TTC549 (cell line): Measurements from ENCODE around the gene CSNK2A1.
"Not testable (repeated sequence)": the region's sequence is repeated elsewhere in the genome, so short reads cannot be mapped to it uniquely, and the experiment has no call there.

Experiments used
- FAIRE-seq: peaks from 2 replicates; lab custom pipeline; 2012; peaks lifted over from hg19 to GRCh38; lab: Jason Lieb, UNC

The CSNK2A1 gene

DNA sequence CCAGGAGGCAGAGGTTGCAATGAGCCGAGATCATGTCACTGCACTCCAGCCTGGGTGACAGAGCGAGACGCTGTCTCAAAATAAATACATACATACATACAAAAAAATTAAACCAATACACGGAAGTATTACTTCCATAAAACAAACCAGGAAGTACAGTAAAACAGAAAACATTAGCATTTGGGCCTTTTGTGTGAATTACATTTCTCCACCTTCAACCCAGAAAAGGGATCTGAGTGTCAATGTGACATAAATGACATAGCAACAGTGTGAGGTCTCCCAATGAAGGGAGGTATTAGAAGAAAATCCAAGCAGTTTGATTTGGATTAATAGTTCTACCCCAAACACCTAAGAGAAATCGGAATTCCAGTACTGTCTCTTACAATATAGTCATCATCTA lies 10.1 kb downstream of the CSNK2A1 start:
- FAIRE-seq = no peak

DNA sequence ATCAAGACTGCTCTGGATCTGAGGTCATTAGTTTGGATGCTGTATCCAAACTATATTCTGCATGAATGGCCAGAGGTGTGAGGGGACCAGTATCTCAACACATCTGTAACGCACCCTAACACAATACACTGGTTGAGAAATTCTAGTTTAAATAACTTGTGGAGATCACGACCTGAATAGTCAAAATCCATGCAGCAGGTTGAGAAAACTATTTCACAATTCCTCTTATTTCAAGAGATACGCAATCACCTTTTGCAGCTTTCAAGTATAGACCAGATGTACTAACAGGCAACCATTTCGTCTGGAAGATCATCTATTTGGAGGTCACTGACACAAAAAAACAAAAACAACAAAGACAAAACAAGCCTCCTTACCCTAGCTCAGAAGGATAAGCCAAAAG lies 11.1 kb downstream of the CSNK2A1 start:
- no peak for FAIRE-seq

DNA sequence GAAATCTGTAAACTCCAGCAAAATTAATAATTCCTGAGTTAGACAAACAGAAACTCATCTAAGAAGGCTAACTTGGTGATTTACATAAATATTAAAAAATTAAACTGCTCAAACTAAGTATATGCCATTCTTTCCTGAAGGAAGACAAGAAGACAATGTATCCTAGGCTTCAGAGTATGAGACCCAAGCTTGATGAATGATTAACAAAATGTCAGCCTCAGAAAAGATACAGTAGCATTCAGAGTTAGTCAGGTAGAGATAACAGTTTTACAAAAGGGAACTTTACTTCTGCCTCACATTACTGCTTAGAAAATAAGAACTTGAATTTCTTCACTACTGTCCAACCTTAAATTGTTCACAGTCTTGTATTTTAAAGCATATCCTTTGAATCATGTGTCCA lies 12.0 kb downstream of the CSNK2A1 start:
- FAIRE-seq = no peak

DNA sequence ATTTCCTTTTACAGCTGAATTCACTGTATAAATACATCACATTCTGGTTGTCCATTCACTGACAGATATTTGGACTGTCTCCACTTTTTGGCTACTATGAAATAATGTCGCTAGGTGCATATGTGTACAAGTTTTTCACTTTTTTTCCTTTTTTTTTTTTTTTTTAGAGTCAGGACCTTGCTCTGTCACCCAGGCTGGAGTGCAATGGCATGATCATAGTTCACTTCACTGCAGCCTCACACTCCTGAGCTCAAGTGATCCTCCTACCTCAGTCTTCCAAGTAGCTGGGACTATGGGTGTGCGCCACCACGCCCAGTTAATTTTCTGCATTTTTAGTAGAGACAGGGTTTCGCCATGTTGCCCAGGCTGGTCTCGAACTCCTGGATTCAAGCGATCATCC lies 13.3 kb downstream of the CSNK2A1 start:
- no peak for FAIRE-seq

DNA sequence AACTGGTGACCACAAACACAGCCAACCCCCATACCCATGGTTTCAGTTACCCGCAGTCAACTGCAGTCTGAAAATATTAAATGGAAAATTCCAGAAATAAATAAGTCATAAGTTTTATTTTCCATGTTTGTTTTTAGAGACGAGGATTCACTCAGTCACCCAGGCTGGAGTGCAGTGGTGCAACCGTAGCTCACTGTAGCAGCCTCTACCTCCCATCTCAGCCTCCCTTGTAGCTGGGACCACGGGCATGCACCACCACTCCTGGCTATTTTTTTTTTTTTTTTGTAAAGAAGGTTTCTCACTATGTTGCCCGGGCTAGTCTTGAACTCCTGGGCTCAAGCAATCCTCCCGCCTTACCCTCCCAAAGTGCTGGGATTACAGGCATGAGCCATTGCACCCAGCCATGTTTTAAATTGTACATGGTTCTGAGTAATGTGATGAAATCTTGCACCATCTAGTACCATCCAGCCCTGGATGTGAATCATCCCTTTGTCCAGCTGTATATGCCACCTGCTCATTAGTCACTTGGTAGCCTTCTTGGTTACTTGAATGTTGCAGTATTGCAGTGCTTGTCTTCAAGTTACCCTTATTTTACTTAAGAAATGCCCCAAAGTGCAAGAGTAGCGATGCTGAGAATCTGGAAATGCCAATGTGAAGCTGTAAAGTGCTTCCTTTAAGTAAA lies 14.5 kb downstream of the CSNK2A1 start:
- no peak for FAIRE-seq

DNA sequence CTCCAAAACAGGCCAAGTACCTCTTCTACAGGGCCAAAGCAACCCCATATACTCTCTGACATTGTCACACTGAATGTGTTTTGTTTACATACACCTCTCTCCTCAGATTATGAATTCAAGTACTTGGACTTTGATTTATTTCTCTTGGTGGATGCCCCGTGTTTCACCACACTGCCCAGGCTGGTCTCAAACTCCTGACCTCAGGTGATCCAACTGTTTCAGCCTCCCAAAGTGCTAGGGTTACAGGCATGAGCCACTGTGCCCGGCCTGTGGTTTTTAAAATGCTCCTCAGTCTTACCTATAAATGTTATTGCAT lies 16.1 kb downstream of the CSNK2A1 start:
- FAIRE-seq = no peak

DNA sequence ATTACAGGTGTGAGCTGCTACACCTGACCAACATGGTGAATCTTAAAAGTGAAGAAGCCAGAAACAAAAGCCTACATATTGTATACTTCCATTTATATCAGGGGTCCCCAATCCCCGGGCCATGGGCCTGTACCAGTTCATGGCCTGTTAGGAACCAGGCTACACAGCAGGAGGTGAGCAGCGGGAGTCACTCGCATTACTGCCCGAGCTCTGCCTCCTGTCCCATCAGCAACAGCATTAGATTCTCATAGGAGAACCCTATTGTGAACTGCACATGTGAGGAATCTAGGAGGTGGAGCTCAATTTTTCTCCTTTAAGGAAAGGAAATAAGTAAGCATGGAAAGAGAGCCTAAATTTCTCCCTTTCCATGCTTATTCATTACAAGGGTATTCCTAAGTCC lies 21.7 kb downstream of the CSNK2A1 start:
- FAIRE-seq = no peak

DNA sequence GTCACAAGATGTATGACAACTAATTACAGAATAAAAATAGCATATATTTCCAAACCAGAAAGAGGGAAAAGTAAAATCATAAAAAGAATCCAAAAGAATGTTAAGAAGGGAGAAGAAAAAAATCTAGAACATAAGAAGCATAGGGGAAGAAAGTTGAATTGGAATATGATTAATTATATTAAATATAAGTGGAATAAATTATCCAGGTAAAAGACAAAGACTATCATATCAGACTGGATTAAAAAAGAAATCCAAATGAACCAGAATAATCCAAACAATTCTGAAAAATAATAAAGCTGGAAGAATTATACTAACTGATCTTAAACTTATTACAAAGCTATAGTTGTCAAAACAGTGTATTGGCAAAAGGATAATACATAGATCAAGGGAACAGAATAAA lies 23.6 kb downstream of the CSNK2A1 start:
- FAIRE-seq = peak; percentile 28

DNA sequence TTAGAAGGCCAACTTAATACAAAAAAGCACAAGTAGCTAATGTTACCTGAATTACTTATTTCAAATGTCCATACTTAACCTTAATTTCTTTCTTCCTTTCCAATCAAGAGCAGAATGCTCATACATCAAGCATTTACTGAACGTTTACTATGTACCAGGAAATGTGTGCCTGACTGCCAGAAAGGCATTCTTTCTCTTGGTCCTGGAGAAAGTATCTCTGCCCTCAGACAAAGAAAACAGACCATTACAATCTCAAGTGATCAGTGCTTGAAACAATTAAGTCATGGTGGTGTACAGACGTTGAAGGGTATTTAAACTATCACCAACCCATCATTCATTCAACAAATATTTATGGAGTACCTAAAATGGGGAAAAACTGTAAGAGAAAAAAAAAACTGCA lies 26.4 kb downstream of the CSNK2A1 start:
- no peak for FAIRE-seq

DNA sequence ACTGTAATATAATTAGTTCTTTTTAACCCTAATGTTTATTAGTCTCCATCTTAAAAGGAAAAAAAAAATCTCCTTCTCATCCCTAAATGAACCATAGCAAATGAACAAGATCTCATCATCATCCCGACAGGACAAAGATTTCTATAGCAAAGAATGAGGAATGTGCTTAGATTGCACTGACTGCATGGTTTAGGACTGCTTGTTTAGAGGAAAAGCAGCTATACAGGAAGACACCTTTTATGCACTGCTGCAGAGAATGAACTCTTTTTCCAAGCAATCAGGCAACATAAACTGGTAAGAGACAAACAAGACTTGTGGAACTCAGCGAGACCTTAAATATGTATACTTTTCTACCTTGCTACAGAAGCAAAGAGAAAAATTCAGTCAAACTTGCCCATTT lies 26.8 kb downstream of the CSNK2A1 start:
- FAIRE-seq = no peak

DNA sequence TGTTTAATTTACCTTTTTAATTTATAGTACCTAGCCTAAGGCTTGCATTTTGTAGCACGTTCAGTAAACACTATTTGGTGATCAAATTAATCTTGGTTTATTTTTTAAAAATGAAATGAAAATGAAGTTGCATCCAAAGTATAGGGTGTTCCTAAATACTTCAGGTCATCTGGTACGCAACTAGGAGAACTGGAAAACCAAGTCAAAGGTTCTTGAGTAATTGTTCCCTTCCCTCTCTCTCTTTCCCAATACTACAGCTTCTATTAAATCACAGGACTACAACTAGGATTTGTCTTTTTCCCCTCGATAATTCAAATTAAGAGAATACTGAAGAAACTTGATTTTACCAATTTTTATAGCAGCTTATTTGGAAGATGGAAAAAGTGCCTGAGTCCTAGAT lies 27.9 kb downstream of the CSNK2A1 start:
- FAIRE-seq = no peak

DNA sequence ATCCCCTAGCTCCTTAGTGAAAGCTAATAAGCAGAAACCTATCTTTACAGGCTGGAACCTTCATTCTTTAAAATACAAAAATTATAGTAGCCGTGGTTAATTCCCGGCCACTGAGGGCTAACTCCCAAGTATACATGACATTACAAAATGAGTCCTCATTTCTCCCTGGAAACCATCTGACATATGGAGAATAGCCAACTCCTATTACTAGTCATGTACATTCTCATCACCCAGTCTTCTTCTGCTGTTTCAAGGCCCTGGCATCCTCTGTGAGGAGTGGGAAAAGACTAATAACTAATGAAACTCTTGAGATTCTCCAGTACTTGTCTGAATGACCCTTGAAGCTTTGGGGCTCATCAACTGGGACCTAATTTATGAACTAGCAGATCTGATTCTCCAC lies 30.2 kb downstream of the CSNK2A1 start:
- FAIRE-seq = no peak

DNA sequence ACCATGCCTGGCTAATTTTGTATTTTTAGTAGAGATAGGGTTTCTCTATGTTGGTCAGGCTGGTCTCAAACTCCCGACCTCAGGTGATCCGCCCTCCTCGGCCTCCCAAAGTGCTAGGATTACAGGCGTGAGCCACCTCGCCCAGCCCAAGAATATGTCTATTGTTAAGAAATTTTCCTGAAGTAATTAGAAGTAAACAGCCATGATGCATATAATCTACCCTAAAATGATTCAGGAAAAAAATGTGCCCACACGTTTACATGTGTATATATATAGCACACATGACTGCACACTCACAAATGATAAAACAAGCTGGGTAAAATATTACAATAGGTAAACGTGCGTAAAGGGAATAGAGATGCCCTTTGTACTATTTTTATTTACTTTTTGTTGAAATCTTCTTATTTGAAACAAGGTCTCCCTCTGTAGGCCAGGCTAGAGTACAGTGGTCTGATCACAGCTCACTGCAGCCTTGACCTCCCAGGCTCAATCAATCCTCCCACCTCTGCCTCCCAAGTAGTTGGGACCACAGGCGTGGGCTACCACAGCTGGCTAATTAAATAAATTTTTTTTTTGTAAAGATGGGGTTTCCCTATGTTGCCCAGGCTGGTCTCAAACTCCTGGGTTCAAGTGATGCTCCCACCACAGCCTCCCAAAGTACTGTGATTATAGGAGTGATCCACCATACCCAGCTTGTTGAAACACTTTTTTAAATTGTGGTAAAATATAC lies 33.1 kb downstream of the CSNK2A1 start:
- not testable (repeated sequence) for FAIRE-seq

DNA sequence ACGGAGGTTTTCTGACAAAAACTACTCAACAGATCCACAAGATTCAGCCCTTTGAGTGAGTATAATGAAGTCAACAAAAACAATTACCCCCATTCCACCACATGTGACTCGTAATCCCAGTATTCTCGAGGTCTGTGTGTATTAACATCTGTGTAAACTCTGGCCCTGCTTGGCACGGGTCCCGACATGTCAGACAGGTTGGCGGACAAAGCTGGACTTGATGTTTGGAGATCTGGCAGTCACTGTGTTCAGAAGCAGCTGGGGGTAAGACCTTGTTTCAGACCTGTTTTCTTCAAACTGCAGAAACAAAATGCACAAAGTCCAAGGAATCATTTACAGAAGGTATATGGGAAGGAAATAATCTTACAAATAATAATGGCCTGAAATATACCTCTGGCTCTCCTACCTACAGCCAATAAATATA lies 35.2 kb downstream of the CSNK2A1 start:
- not testable (repeated sequence) for FAIRE-seq

DNA sequence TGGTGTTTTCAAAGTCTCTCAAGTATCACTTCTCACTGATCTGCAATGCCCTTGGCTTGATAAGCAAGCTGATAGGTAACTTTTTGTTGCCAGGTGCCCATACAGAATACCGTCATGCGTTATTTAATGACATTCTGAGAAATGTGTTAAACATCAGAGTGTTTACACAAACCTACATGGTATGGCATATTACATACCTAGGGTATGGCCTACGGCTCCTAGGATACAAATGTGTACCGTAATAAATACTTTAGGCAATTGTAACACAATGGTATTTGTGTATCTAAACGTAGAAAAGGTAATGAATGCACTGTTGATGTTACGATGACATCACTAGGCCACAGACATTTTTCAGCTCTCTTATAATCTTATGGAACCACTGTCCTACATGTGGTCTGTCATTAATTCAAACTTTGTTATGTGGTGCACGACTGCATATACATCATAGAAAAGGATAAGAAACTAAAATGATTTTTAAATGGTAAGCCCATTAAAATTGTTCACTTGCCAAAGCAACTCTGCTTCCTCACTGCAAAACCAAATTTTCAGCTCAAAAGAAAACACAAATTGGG lies 35.7 kb downstream of the CSNK2A1 start:
- no peak for FAIRE-seq

DNA sequence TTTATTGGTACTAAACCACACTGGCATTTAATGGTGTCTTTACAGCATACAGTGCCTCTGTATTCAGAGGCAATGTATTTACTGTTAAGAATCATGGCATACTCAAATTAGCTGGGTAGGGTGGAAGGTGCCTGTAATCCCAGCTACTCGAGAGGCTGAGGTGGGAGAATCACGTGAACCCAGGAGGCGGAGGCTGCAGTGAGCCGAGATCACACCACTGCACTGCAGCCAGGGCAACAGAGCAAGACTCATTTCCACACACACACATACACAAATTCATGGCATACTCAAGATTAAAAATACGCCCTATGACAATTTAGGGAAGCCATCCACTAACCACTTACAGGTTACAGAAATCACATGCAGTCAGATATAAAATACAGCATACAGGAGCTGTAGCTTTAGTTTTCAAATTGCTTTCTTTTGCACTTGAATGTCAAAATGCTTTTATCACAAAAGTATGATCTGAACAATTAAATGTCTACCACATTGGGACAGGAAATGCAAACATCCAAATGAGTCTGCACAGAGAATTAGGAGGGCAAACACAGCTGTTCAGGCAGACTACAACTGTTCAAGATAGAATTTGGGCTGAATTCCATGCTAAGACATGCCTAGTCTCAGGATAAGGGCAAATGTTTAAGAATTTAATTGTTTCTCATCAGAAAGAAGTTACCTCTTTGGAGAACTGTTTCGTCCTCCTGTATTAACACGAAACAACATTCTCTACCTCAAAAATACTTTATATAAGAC lies 36.4 kb downstream of the CSNK2A1 start:
- no peak for FAIRE-seq

DNA sequence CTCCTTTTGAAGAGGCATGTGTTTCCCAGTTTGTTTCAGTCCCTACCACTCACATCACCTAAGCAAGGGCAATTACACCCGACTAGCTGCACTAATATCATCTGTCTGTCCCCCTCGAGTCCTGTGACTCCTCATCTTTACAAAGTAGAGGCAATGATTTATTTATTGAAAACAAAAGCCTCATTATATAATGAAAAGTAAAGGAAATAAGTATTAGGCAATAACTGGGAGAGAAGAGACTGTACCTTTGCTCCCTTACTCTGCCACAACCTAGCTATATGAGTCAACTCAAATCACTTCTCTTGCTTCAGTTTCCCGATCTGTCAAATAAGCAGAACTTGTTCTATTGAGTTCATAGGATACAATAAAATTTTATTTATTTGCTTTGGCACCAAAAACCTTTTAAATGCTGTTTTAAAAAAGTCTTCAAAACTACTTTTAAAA lies 38.9 kb downstream of the CSNK2A1 start:
- FAIRE-seq = no peak

DNA sequence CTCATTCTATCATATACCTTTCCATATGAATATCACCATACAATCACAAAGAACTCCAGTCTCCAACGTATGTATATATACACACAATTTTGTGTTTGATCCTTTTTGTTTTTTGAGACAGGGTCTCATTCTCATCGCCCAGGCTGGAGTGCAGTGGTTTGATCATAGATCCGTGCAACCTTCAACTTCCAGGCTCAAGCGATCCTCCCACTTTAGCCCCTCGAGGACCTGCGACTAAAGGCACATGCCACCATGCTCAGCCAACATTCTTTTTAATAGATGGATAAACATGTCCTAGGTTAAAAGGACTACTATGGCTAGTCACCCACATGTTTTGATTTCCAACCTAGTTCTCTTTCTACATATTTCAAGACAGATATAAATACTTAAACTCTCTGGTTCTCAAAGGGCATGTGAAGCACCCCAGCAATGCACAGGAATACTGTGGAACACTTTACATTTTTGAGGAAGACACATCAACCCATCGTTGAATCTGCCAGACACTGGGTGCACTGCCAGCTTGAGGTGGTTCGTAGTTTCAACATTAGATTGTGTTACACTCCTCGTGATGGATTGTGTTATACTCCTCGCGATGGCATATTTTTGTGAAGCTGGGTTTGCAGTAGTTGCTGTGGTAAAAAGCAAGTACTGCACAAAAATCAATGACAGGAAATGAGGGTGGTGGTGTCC lies 40.4 kb downstream of the CSNK2A1 start:
- no peak for FAIRE-seq

DNA sequence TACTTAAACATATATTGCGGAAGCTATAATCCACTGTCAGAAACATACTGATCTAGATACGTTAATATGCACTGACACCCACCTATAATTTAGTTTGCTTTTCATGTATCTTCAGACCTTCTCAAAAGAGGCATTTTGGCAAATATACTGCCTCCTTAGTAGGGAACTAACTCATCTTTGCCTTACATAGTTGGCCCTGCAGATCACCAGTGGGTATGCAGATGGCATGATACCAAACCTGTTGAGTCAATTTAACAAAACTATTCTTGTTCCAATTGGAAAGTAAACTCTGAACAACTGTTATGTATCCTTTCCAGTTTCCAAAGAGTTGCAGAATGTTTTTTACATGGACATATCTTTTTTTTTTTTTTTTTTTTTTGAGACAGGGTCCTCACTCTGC lies 45.6 kb downstream of the CSNK2A1 start:
- FAIRE-seq = no peak

DNA sequence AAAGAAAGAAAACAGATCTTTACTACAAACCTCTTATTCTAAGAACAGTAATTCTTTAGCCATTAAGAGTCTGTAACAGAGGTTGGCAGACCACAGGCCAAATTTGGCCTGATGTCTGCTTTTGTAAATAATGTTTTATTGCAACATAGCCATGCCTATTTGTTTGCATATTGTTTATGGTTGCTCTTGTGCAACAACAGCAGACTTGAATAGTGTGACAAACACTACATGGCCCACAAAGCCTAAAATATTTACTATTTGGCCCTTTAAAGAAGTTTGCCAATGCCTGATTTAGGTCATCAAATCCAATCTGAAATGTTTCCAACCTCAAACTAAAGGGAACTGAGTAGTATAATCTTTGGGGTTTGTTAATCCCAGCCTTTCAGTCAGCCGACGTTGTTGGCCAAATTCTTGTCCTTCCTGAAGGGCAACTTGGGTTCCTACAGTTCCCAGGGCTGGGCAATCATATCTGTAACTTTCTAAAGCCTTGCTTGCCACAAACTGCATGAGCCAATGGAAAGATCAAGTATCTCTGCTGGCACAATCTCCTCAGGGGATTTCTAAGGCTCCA lies 47.4 kb downstream of the CSNK2A1 start:
- FAIRE-seq = no peak

DNA sequence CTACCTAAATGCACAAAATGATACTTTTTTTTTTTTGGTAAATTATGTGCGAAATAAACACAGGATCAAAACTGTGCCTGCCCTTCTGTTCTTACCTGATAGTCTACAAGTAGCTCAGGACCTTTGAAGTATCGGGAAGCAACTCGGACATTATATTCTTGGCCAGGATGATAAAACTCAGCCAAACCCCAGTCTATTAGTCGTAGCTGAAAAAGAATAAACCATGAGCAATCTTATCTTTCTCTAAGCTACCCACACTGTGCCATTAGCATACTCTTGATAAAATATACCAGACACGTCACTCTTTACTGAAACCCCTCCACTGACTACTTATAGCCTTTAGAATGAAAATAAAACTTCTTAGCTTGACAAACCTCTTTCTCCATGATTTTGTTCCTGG lies 51.4 kb downstream of the CSNK2A1 start:
- no peak for FAIRE-seq

DNA sequence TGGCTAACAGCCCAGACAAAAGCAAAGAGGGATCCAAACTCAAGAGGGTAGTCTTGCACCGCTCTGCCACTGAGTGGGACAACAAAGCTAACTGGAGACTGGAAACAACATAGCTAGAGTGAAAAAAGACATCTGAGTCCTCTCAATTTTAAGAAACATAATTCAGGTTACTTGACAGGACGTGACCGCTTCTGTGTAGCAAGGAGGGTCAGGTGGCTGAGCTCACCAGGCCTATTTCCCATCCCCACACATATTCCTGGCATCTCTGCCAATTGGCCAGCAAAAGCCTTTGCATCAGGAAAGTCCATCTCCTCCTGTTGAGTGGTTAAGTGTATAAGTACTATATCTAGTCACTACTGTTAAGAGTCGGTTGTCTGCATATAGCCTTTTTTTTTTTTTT lies 55.9 kb downstream of the CSNK2A1 start:
- no peak for FAIRE-seq
